SK-N-SH (cell line): ENCODE measurements around the gene GTSF1L. TPM values are rescaled to one million over a fixed set of nuclear protein-coding genes. Genes with fewer than 3 reads are reported as not detected.

Experiments used
- CTCF ChIA-PET: fragments of 300-600, 350-600 bp; formaldehyde crosslinking; extraction: SDS; loops from one replicate; lab custom pipeline; 2021; lab: Yijun Ruan, JAX
- POLR2A ChIA-PET: fragments of 350-600 bp; sonication (Branson Sonifier 250); formaldehyde crosslinking; extraction: SDS; loops from one replicate; lab custom pipeline; 2020; ENCODE audit warnings: antibody characterized with exemption, inconsistent platforms; lab: Yijun Ruan, JAX
- DNase-seq: peaks from one replicate; pipeline ENCODE4 v3.0.0; 2012
- H2AFZ ChIP-seq: fragments of 200-600 bp; sonication (generic); 2 replicates; pipeline ENCODE4 v1.8.1; 2016; ENCODE audit warnings: antibody characterized with exemption, mild to moderate bottlenecking, low read depth
- H3F3A ChIP-seq: fragments of 200-600 bp; sonication (generic); replicated peaks from 2 replicates; pipeline ENCODE3; 2016; ENCODE audit warnings: antibody characterized with exemption, mild to moderate bottlenecking; ENCODE audit not compliant: insufficient read depth
- H3K27ac ChIP-seq, 2 experiments: fragments of 200-500 bp in 1 of 2; fragments of 200-600 bp in 1 of 2; sonication (Bioruptor generic) in 1 of 2; sonication (generic), shearing (Covaris generic) in 1 of 2; 2 replicates each; pipeline versions ENCODE4 v1.5.1 to v1.6.1; 2014 to 2016; ENCODE audit warnings: low read depth in 2 of 2, inconsistent platforms in 1 of 2, low read length in 1 of 2, mild to moderate bottlenecking in 1 of 2, mixed read lengths in 1 of 2
- H3K27me3 ChIP-seq: fragments of 200-600 bp; sonication (generic), shearing (Covaris generic); 2 replicates; pipeline ENCODE4 v1.6.1; 2016; ENCODE audit warnings: mixed run types; ENCODE audit not compliant: insufficient read depth
- H3K36me3 ChIP-seq, 2 experiments: fragments of 200-500 bp in 1 of 2; fragments of 200-600 bp in 1 of 2; sonication (Bioruptor generic) in 1 of 2; sonication (generic) in 1 of 2; replicated peaks in 1 of 2; 2 replicates each; pipeline versions ENCODE3 to v1.5.1; 2014 to 2016; ENCODE audit warnings: low read length in 1 of 2, mild to moderate bottlenecking in 1 of 2; ENCODE audit not compliant: insufficient read depth in 2 of 2, control insufficient read depth in 1 of 2
- H3K4me1 ChIP-seq, 2 experiments: fragments of 200-500 bp in 1 of 2; fragments of 200-600 bp in 1 of 2; sonication (Bioruptor generic) in 1 of 2; sonication (generic), shearing (Covaris generic) in 1 of 2; 2 replicates each; pipeline versions ENCODE4 v1.5.1 to v1.6.1; 2014 to 2016; ENCODE audit warnings: low read depth in 1 of 2, low read length in 1 of 2, mixed run types in 1 of 2; ENCODE audit not compliant: insufficient read depth in 2 of 2, control insufficient read depth in 1 of 2
- H3K4me2 ChIP-seq: fragments of 200-600 bp; sonication (generic), shearing (Covaris generic); 2 replicates; pipeline ENCODE4 v1.6.1; 2017; ENCODE audit warnings: mixed run types
- H3K4me3 ChIP-seq, 2 experiments: fragments of 200-500 bp in 1 of 2; fragments of 200-600 bp in 1 of 2; sonication (Bioruptor generic) in 1 of 2; sonication (generic), shearing (Covaris generic) in 1 of 2; 2 replicates each; pipeline versions ENCODE4 v1.5.1 to v1.8.1; 2014 to 2016; ENCODE audit warnings: low read depth in 2 of 2, inconsistent platforms in 1 of 2, low read length in 1 of 2, mild to moderate bottlenecking in 1 of 2, mixed read lengths in 1 of 2, moderate library complexity in 1 of 2
- H3K79me2 ChIP-seq: fragments of 200-600 bp; sonication (generic); 2 replicates; pipeline ENCODE4 v1.8.1; 2017; ENCODE audit warnings: mild to moderate bottlenecking; ENCODE audit not compliant: insufficient read depth
- H3K9ac ChIP-seq: fragments of 200-600 bp; sonication (generic); 2 replicates; pipeline ENCODE4 v1.6.1; 2017; ENCODE audit warnings: mixed run types
- H3K9me2 ChIP-seq: fragments of 200-600 bp; sonication (generic); 2 replicates; pipeline ENCODE4 v1.6.1; 2017; ENCODE audit warnings: mixed run types
- H3K9me3 ChIP-seq: fragments of 200-600 bp; sonication (generic); 2 replicates; pipeline ENCODE4 v1.6.1; 2017; ENCODE audit warnings: mixed run types, mild to moderate bottlenecking, moderate library complexity
- H4K20me1 ChIP-seq: fragments of 200-600 bp; sonication (generic); 2 replicates; pipeline ENCODE4 v1.6.1; 2017; ENCODE audit warnings: mild to moderate bottlenecking, mixed run types; ENCODE audit not compliant: insufficient read depth
- ELF1 ChIP-seq: IDR thresholded peaks from 2 replicates; pipeline ENCODE4 v1.4.0; 2012
- EZH2phosphoT487 ChIP-seq: fragments of 200-600 bp; sonication (generic); IDR thresholded peaks from 2 replicates; pipeline ENCODE4 v1.6.1; 2017; ENCODE audit warnings: low read depth, mixed run types, mild to moderate bottlenecking, antibody characterized with exemption, moderate library complexity, borderline replicate concordance
- FOSL2 ChIP-seq: IDR thresholded peaks from 2 replicates; pipeline ENCODE4 v1.4.0; 2012; ENCODE audit warnings: low read depth, mild to moderate bottlenecking, moderate library complexity, borderline replicate concordance
- FOXJ3 ChIP-seq: sonication (generic); formaldehyde crosslinking; IDR thresholded peaks from 2 replicates; pipeline ENCODE4 v1.5.1; 2020; ENCODE audit warnings: mild to moderate bottlenecking, missing genetic modification reagents
- GATA2 ChIP-seq: sonication (generic); formaldehyde crosslinking; IDR thresholded peaks from 2 replicates; pipeline ENCODE4 v1.5.0; 2020; ENCODE audit warnings: mild to moderate bottlenecking, missing genetic modification reagents
- JUND ChIP-seq: IDR thresholded peaks from 2 replicates; pipeline ENCODE4 v1.4.0; 2012
- RAD21 ChIP-seq: IDR thresholded peaks from 2 replicates; pipeline ENCODE4 v1.6.1; 2012; ENCODE audit warnings: mild to moderate bottlenecking, low read length
- RCOR1 ChIP-seq: fragments of 150-350 bp; IDR thresholded peaks from 2 replicates; pipeline ENCODE4 v1.6.1; 2017; ENCODE audit warnings: antibody characterized with exemption, low read length
- REST ChIP-seq: IDR thresholded peaks from 2 replicates; pipeline ENCODE4 v1.6.1; 2012; ENCODE audit warnings: mild to moderate bottlenecking, low read depth, low read length, moderate library complexity
- SMC3 ChIP-seq: IDR thresholded peaks from 2 replicates; pipeline ENCODE4 v1.6.1; 2012; ENCODE audit warnings: low read depth, low read length, improper control_type of control experiment
- TAF1 ChIP-seq: IDR thresholded peaks from 2 replicates; pipeline ENCODE4 v1.6.1; 2012; ENCODE audit warnings: low read depth, mild to moderate bottlenecking, low read length, moderate library complexity, borderline replicate concordance
- TCF12 ChIP-seq: IDR thresholded peaks from 2 replicates; pipeline ENCODE4 v1.4.0; 2012
- USF1 ChIP-seq: IDR thresholded peaks from 2 replicates; pipeline ENCODE4 v1.4.0; 2012; ENCODE audit warnings: low read depth, borderline replicate concordance
- ZBTB33 ChIP-seq: IDR thresholded peaks from 2 replicates; pipeline ENCODE4 v1.4.0; 2012; ENCODE audit warnings: low read depth, borderline replicate concordance
- WGBS: methylation state at CpG from one replicate; pipeline ENCODE4 v1.1.6; 2017; ENCODE audit warnings: low lambda C conversion rate; 5-methylcytosine and 5-hydroxymethylcytosine counted together
- polyA plus RNA-seq, 3 experiments: library from polyadenylated mRNA; depleted of rRNA; stranded (reverse); fragments of >200 nt; gene quantifications; 2 replicates each; pipeline ENCODE4 v1.2.3, GENCODE V29; 2012
- TF ChIP-seq, protein P1 (sequence below): fragments of 150-350 bp; IDR thresholded peaks from 2 replicates; pipeline ENCODE4 v1.6.1; 2016; ENCODE audit warnings: mild to moderate bottlenecking, low read depth, low read length

Gene GTSF1L
- polyA plus RNA-seq, 1 of the 3 experiments (the other 2 are of a cell fraction), result not detected

- Histone ChIP-seq H3K9me3 (no peaks in the 10 kb centered on the region), H3K9me2 (no peaks in the 10 kb centered on the region), H3K27me3 (no peaks in the 10 kb centered on the region), H3K36me3 (no peaks in the 10 kb centered on the region), H4K20me1 (no peaks in the 10 kb centered on the region), H3K4me1 (peaks cover 0 to 15% of the 10 kb centered on the region in 2 experiments; a peak in 1 of 4 replicates), H3K79me2 (no peaks in the 10 kb centered on the region), H2AFZ (no peak overlapping the region)
- POLR2A ChIA-PET, result no interaction called here
- CTCF ChIA-PET, result interaction anchor here (0.8 to 1.6 kb wide), 3 partner anchors 10 to 188 kb away, joined by 3 to 4 read pairs (median 3); no protein-coding TSS in a partner anchor
- no peak for DNase-seq
- TF ChIP-seq, protein P1, sequence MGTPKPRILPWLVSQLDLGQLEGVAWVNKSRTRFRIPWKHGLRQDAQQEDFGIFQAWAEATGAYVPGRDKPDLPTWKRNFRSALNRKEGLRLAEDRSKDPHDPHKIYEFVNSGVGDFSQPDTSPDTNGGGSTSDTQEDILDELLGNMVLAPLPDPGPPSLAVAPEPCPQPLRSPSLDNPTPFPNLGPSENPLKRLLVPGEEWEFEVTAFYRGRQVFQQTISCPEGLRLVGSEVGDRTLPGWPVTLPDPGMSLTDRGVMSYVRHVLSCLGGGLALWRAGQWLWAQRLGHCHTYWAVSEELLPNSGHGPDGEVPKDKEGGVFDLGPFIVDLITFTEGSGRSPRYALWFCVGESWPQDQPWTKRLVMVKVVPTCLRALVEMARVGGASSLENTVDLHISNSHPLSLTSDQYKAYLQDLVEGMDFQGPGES, result no peak
- TF ChIP-seq FOSL2 (no peak), ZBTB33 (no peak), ELF1 (no peak), EZH2phosphoT487 (no peak), REST (no peak), SMC3 (no peak), JUND (no peak), GATA2 (CRISPR knock-in tag) (no peak), USF1 (no peak), RCOR1 (no peak), TAF1 (no peak), TCF12 (no peak), FOXJ3 (CRISPR knock-in tag) (no peak), RAD21 (no peak)
- TF ChIP-seq, all 33 proteins: peak for 0
- H3K27ac ChIP-seq, result no peak overlapping the region
- no peak overlapping the region for H3K4me3 ChIP-seq
- no peak overlapping the region for H3K4me2 ChIP-seq
- no peaks in the 10 kb centered on the region for H3F3A ChIP-seq
- WGBS, result 100% methylated on average over 2 of the region's 2 CpGs
- H3K9ac ChIP-seq, result no peak overlapping the region
Measured at GRCh38 chr20:43725666-43726065, 1.1 kb downstream of the GTSF1L start.
